NCI-H748 (cell line): Measurements from ENCODE around the gene TLX3.
A peak's percentile ranks its signal among the peaks of the same experiment; 100 is the strongest.

Source experiments
- DNase-seq: peaks from one replicate; lab custom pipeline; 2025; ENCODE audit not compliant: unreplicated experiment; lab: John Stamatoyannopoulos, UW

The TLX3 gene

GRCh38 chr5:171300358-171300757 lies 8.7 kb upstream of the TLX3 start:
- no peak for DNase-seq

DNA sequence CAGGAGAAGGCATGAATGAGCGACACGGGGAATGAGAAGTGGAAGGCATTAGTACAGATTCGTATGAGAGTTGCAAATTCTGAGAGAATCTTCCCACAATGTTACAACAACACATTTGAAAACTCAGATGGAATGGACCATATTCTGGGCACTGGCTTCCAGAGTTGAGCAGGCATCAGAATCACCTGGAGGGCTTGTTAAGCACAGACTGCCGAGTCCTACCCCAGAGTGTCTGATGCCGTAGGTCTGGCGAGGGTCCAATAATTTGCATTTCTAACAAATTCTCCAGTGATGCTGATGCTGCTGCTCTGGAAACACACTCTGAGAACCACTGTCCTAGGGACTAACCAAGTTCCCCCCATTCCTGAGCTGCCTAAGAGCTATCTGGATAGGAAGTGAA lies 2.9 kb upstream of the TLX3 start:
- no peak for DNase-seq

GRCh38 chr5:171306781-171307591 lies 2.1 kb upstream of the TLX3 start:
- peak; percentile 17 for DNase-seq

DNA sequence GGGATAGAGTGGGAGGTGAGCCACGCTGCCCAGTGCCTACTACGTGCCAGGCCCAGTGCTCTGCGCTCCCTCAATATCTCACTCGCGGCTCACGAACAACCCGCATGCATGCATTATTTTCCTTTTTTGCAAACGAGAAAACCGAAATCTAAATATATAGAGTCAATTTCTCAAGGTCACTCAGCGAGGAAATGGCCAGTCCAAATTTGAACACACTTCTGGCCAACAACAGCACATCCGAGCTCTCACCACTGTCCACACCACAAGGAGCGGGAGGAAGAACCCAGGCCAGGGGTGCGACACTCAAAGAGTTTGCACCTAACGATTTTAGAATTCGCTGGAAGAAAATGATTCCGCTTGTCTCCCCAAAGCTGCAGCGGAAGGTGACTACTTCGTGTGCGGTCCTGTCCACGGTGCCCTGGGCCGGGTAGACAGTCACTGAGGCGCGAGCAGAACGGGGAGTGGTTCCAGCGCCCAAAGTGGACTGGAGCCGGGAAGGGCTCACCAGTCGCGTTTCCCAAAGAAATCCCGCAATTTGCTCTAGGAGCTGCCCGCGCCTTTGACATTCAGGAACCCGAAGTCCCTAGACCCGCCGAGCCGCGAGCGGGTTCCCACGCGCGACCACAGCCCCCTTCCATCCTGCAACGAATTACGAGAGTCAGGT lies 1.1 kb upstream of the TLX3 start:
- no peak for DNase-seq

DNA sequence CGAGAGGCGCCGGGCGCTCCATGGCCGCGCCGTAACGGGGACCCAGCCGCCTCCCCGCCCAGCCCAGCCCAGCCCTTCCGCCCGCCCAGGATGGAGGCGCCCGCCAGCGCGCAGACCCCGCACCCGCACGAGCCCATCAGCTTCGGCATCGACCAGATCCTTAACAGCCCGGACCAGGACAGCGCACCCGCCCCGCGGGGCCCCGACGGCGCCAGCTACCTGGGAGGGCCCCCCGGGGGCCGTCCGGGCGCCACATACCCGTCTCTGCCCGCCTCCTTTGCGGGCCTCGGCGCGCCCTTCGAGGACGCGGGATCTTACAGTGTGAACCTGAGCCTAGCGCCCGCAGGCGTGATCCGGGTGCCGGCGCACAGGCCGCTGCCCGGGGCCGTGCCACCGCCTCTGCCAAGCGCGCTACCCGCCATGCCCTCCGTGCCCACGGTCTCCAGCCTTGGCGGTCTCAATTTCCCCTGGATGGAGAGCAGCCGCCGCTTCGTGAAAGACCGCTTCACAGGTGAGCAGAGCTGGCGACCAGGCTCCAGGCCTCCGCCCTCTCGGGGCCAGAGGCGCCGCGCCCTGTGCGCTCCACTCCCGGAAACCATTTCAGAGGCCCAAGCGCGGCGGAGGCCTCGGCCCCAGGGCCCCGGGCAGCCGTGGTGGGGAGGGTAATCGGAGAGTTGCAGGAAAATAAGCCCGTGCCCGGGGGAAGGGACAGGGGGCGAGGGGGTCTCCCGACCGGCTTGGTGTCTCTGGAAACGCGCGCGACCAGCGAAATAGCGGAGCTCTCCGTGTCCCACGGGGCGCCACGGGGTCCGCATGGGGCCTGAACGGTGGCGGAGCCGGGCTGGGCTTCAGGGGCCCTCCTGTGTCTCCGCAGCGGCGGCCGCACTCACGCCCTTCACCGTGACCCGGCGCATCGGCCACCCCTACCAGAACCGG lies 496 bp downstream of the TLX3 start:
- DNase-seq, result peak; percentile 66

- peak; percentile 82 for DNase-seq
These were observed 1.3 kb downstream of the TLX3 start for GRCh38 chr5:171310212-171310818.

- DNase-seq, result no peak
These were observed 1.8 kb downstream of the TLX3 start for GRCh38 chr5:171310819-171311321.

GRCh38 chr5:171311322-171312077 lies 2.5 kb downstream of the TLX3 start:
- DNase-seq, result no peak

DNA sequence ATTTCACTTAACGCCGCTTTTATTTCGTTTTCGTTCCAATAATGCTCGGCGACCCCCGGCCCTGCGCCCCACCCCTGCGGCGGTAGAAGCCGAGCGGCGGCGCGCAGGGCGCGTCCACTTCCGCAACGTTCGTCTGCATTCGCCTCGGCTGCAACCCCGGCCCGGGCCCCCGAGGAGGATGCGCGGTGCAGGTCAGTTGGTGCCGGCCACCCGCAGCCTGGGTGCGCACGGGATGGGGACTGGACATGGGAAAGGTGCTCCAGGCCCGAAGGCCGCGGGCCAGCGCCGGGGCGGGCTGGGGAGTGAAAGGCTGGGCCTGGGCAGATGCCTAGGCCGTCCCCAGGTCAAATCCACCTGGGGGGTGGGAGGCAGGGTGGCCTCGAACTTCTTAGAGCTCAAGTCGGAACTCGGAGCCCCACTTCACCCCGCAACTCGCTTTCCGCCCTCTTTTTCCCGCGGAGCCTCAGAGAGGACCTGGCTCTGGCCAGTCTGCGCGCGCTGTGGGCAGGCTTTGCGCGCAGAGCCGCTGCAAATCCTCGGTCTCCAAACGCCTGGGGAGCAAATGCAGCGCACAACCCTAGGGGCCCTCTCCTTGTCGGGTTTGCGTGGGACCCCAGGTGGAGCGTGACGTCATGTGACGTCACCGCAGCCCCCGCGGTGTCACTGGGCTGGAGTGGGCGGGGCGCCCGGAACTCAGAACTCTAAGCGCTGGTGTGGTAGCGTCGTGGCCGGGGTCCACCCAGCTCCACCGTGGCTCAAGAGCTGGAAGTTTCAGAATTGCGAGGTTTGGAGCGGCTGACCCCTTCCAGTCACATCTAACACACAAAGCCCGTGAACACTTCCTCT lies 3.3 kb downstream of the TLX3 start:
- DNase-seq, result no peak

DNA sequence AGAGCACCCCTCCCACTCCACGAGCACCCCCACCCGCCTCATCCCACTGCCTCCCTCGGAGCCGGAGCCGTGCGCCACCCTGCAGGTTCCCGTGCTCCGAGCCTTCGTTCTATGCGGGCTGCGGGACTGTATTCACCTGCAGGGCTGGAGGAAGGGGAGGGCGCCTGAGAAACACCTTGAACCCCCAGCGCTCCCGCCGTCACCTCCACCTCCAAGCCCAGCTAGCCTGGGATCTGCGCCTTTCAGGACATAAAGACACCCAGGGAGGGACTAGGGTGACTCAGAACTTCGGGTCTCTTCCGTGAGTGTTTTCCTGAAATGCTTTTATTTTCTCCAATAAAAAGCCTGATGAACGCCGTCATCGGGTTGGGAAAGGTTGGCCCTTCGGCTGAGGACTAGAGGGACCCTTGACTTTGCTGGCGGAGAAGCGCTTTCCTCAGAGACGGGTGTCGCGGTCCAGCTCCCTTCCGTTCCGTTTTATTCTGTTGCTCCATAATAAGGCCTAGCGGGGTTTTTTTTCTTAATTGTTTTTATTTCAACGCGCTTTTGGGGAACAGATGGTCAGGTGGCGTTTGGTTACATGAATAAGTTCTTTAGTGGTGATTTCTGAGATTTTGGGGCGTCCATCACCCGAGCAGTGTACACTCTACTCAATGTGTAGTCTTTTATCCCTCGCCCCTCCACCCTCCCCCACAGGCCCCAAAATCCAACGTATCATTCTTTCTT lies 4.6 kb downstream of the TLX3 start:
- no peak for DNase-seq

- no peak for DNase-seq
These were observed 5.8 kb downstream of the TLX3 start for GRCh38 chr5:171314728-171315385.

- DNase-seq, result no peak
These were observed 6.4 kb downstream of the TLX3 start for GRCh38 chr5:171315386-171315891.

- DNase-seq, result no peak
These were observed 6.8 kb downstream of the TLX3 start for GRCh38 chr5:171315925-171316257.

- DNase-seq, result no peak
These were observed 7.4 kb downstream of the TLX3 start for GRCh38 chr5:171316258-171317121.

DNA sequence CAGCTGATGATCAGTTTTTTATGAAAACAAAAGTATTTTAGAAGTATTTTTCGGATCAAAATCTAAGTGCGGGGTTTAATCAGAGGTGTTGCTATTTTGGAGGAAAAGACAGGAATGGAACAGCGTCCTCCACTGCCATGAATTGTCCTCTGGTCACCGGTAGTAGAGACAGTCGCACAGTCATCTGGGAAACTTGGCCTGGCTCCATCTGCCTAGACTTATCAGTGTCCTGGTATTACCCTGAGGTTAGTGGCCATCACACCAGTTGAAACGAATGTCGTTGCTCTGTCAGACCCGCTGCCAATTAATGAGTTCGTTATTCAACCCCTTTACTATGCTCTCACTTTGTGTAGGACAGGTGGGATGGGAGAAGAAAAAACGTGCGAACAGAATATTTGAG lies 8.2 kb downstream of the TLX3 start:
- no peak for DNase-seq

- no peak for DNase-seq
These were observed 9.0 kb downstream of the TLX3 start for GRCh38 chr5:171318026-171318425.

GRCh38 chr5:171321447-171321846 lies 12.4 kb downstream of the TLX3 start:
- no peak for DNase-seq
